ENCODE measurements around the gene SHROOM4.

The SHROOM4 gene

DNA sequence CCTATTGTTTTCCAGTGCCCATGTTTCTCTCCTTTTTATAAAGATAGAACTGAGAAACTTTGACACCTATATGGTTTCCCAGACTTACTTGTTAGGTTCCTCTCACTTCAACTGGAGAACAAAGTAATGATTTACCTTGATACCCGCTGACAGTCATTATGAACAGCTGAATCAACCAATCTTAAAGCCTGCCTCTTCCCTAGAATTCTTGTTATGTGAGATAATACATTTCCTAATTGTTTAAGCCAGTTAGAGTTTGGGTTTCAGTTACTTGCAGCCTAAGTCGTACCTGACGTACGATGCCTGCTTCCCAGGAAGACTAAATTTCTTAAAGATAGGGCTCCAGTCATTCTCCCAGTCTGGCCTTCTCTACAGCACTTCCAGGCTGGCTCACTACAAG lies 97.3 kb downstream of the SHROOM4 start:
- Histone ChIP-seq H3K9ac (ENCODE audit: low read length) (no peak overlapping the region), H2BK15ac (ENCODE audit: low read depth, poor library complexity, severe bottlenecking) (no peak overlapping the region), H2AK5ac (ENCODE audit: low read length, severe bottlenecking) (no peak overlapping the region), H3K23ac (ENCODE audit: low read length in 2 of 2) (no peak overlapping the region), H3K27me3 (ENCODE audit: control insufficient read depth in 1 of 2, insufficient read depth in 1 of 2, low read length in 2 of 2) (peaks cover 0 to 24% of the 10 kb centered on the region in 2 experiments), H3K9me3 (ENCODE audit: control insufficient read depth, low read length) (no peaks in the 10 kb centered on the region), H3K4me3 (ENCODE audit: insufficient read depth in 1 of 2, low read depth in 1 of 2, low read length in 2 of 2) (no peak overlapping the region), H2BK12ac (ENCODE audit: low read length in 2 of 2) (no peak overlapping the region), H3K4me1 (ENCODE audit: control insufficient read depth, insufficient read depth, low read depth, low read length) (no peaks in the 10 kb centered on the region), H4K91ac (ENCODE audit: low read length) (no peak overlapping the region), H3K18ac (ENCODE audit: low read depth in 1 of 2, low read length in 2 of 2) (no peak overlapping the region), H2BK120ac (ENCODE audit: low read depth, low read length) (no peak overlapping the region), H3K79me1 (replicated peaks; ENCODE audit: low read length, poor library complexity, severe bottlenecking) (no peaks in the 10 kb centered on the region), H2AFZ (ENCODE audit: low read depth, low read length) (no peak overlapping the region), H3K4me2 (ENCODE audit: low read length, poor library complexity, severe bottlenecking) (no peak overlapping the region), H4K8ac (ENCODE audit: low read length) (no peak overlapping the region), H3K14ac (ENCODE audit: low read length in 2 of 2) (no peak overlapping the region), H2BK5ac (ENCODE audit: low read depth, low read length, poor library complexity, severe bottlenecking) (no peak overlapping the region), H3K27ac (ENCODE audit: low read length, poor library complexity, severe bottlenecking) (peak overlapping the region; percentile 51), H3K4ac (ENCODE audit: low read depth in 1 of 2, low read length in 2 of 2) (no peak overlapping the region), H3K36me3 (ENCODE audit: control insufficient read depth in 1 of 2, insufficient read depth in 2 of 2, low read depth in 1 of 2, low read length in 2 of 2) (no peaks in the 10 kb centered on the region)
- DNase-seq: no peak
- WGBS: no CpG with 5 or more reads among the region's 4 CpGs

DNA sequence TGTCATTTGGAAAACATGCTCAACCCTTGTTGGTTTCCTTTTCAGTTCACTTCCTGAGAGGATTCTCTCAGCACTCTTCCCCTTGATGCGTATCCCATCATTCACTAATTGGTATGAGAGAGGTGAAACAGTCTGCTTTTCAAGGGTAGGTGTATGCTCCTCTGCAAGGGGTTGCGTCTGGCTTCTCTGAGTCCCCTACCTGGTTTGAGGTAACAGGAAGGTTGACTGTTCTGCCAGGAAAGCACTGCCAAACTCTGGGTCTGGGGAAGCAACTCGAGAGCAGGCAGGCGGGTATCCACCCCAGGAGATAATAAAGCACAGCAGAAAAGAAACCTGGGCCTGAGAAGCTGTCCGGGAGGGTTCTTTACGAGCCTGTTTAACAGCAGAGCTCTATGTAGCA lies 101.2 kb downstream of the SHROOM4 start:
- Histone ChIP-seq H3K27ac (ENCODE audit: low read length, poor library complexity, severe bottlenecking) (no peak overlapping the region), H3K23ac (ENCODE audit: low read length in 2 of 2) (no peak overlapping the region), H2BK5ac (ENCODE audit: low read depth, low read length, poor library complexity, severe bottlenecking) (no peak overlapping the region), H3K18ac (ENCODE audit: low read depth in 1 of 2, low read length in 2 of 2) (no peak overlapping the region), H3K14ac (ENCODE audit: low read length in 2 of 2) (no peak overlapping the region), H3K4me1 (ENCODE audit: control insufficient read depth, insufficient read depth, low read depth, low read length) (peaks cover 3% of the 10 kb centered on the region), H4K8ac (ENCODE audit: low read length) (no peak overlapping the region), H3K4me3 (ENCODE audit: insufficient read depth in 1 of 2, low read depth in 1 of 2, low read length in 2 of 2) (no peak overlapping the region), H3K9ac (ENCODE audit: low read length) (no peak overlapping the region), H4K91ac (ENCODE audit: low read length) (no peak overlapping the region), H3K27me3 (ENCODE audit: control insufficient read depth in 1 of 2, insufficient read depth in 1 of 2, low read length in 2 of 2) (peaks cover 0 to 46% of the 10 kb centered on the region in 2 experiments), H2AK5ac (ENCODE audit: low read length, severe bottlenecking) (no peak overlapping the region), H3K36me3 (ENCODE audit: control insufficient read depth in 1 of 2, insufficient read depth in 2 of 2, low read depth in 1 of 2, low read length in 2 of 2) (no peaks in the 10 kb centered on the region), H2BK12ac (ENCODE audit: low read length in 2 of 2) (no peak overlapping the region), H3K4me2 (ENCODE audit: low read length, poor library complexity, severe bottlenecking) (no peak overlapping the region), H2AFZ (ENCODE audit: low read depth, low read length) (no peak overlapping the region), H2BK120ac (ENCODE audit: low read depth, low read length) (no peak overlapping the region), H3K9me3 (ENCODE audit: control insufficient read depth, low read length) (no peaks in the 10 kb centered on the region), H2BK15ac (ENCODE audit: low read depth, poor library complexity, severe bottlenecking) (no peak overlapping the region), H3K4ac (ENCODE audit: low read depth in 1 of 2, low read length in 2 of 2) (no peak overlapping the region), H3K79me1 (replicated peaks; ENCODE audit: low read length, poor library complexity, severe bottlenecking) (no peaks in the 10 kb centered on the region)
- WGBS: 56% methylated on average over 5 of the region's 6 CpGs
- no peak for DNase-seq

- no peak overlapping the region for H3K18ac ChIP-seq (ENCODE audit: low read depth in 1 of 2, low read length in 2 of 2)
- no peak overlapping the region for H4K91ac ChIP-seq (ENCODE audit: low read length)
- H3K9me3 ChIP-seq (ENCODE audit: control insufficient read depth, low read length): no peaks in the 10 kb centered on the region
- peaks cover 4% of the 10 kb centered on the region for H3K4me1 ChIP-seq (ENCODE audit: control insufficient read depth, insufficient read depth, low read depth, low read length)
- H2BK12ac ChIP-seq (ENCODE audit: low read length in 2 of 2): no peak overlapping the region
- H3K9ac ChIP-seq (ENCODE audit: low read length): no peak overlapping the region
- H2AK5ac ChIP-seq (ENCODE audit: low read length, severe bottlenecking): no peak overlapping the region
- H3K27ac ChIP-seq (ENCODE audit: low read length, poor library complexity, severe bottlenecking): no peak overlapping the region
- H3K4me2 ChIP-seq (ENCODE audit: low read length, poor library complexity, severe bottlenecking): no peak overlapping the region
- no peak overlapping the region for H3K23ac ChIP-seq (ENCODE audit: low read length in 2 of 2)
- no peaks in the 10 kb centered on the region for H3K79me1 ChIP-seq (replicated peaks; ENCODE audit: low read length, poor library complexity, severe bottlenecking)
- H3K27me3 ChIP-seq (ENCODE audit: control insufficient read depth in 1 of 2, insufficient read depth in 1 of 2, low read length in 2 of 2): peaks cover 0 to 54% of the 10 kb centered on the region in 2 experiments
- H2BK15ac ChIP-seq (ENCODE audit: low read depth, poor library complexity, severe bottlenecking): no peak overlapping the region
- H2AFZ ChIP-seq (ENCODE audit: low read depth, low read length): no peak overlapping the region
- H3K14ac ChIP-seq (ENCODE audit: low read length in 2 of 2): no peak overlapping the region
- H3K4me3 ChIP-seq (ENCODE audit: insufficient read depth in 1 of 2, low read depth in 1 of 2, low read length in 2 of 2): no peak overlapping the region
- no peak overlapping the region for H2BK5ac ChIP-seq (ENCODE audit: low read depth, low read length, poor library complexity, severe bottlenecking)
- no peak overlapping the region for H3K4ac ChIP-seq (ENCODE audit: low read depth in 1 of 2, low read length in 2 of 2)
- H4K8ac ChIP-seq (ENCODE audit: low read length): no peak overlapping the region
- no peak for DNase-seq
- WGBS: no CpG with 5 or more reads among the region's 1 CpG
- no peaks in the 10 kb centered on the region for H3K36me3 ChIP-seq (ENCODE audit: control insufficient read depth in 1 of 2, insufficient read depth in 2 of 2, low read depth in 1 of 2, low read length in 2 of 2)
- H2BK120ac ChIP-seq (ENCODE audit: low read depth, low read length): no peak overlapping the region
These were observed 102.1 kb downstream of the SHROOM4 start for GRCh38 chrX:50711907-50712306.

- H4K91ac ChIP-seq (ENCODE audit: low read length): no peak overlapping the region
- WGBS: 80% methylated on average over 6 of the region's 8 CpGs
- H2BK120ac ChIP-seq (ENCODE audit: low read depth, low read length): no peak overlapping the region
- H3K18ac ChIP-seq (ENCODE audit: low read depth in 1 of 2, low read length in 2 of 2): peak overlapping the region in 1 of 2 experiments; percentile 34
- H3K14ac ChIP-seq (ENCODE audit: low read length in 2 of 2): peak overlapping the region in 1 of 2 experiments; percentile 48
- peak overlapping the region in 1 of 2 experiments; percentile 50 for H2BK12ac ChIP-seq (ENCODE audit: low read length in 2 of 2)
- no peaks in the 10 kb centered on the region for H3K79me1 ChIP-seq (replicated peaks; ENCODE audit: low read length, poor library complexity, severe bottlenecking)
- peak overlapping the region; percentile 62 for H3K27ac ChIP-seq (ENCODE audit: low read length, poor library complexity, severe bottlenecking)
- no peaks in the 10 kb centered on the region for H3K36me3 ChIP-seq (ENCODE audit: control insufficient read depth in 1 of 2, insufficient read depth in 2 of 2, low read depth in 1 of 2, low read length in 2 of 2)
- no peak overlapping the region for H4K8ac ChIP-seq (ENCODE audit: low read length)
- H2BK5ac ChIP-seq (ENCODE audit: low read depth, low read length, poor library complexity, severe bottlenecking): no peak overlapping the region
- H3K9ac ChIP-seq (ENCODE audit: low read length): no peak overlapping the region
- no peak overlapping the region for H3K4me3 ChIP-seq (ENCODE audit: insufficient read depth in 1 of 2, low read depth in 1 of 2, low read length in 2 of 2)
- H3K4me1 ChIP-seq (ENCODE audit: control insufficient read depth, insufficient read depth, low read depth, low read length): peaks cover 6% of the 10 kb centered on the region
- H2BK15ac ChIP-seq (ENCODE audit: low read depth, poor library complexity, severe bottlenecking): no peak overlapping the region
- no peak overlapping the region for H2AFZ ChIP-seq (ENCODE audit: low read depth, low read length)
- H3K23ac ChIP-seq (ENCODE audit: low read length in 2 of 2): no peak overlapping the region
- no peak overlapping the region for H3K4ac ChIP-seq (ENCODE audit: low read depth in 1 of 2, low read length in 2 of 2)
- peak overlapping the region; percentile 21 for H3K4me2 ChIP-seq (ENCODE audit: low read length, poor library complexity, severe bottlenecking)
- DNase-seq: no peak
- no peaks in the 10 kb centered on the region for H3K9me3 ChIP-seq (ENCODE audit: control insufficient read depth, low read length)
- peaks cover 0 to 61% of the 10 kb centered on the region in 2 experiments for H3K27me3 ChIP-seq (ENCODE audit: control insufficient read depth in 1 of 2, insufficient read depth in 1 of 2, low read length in 2 of 2)
- H2AK5ac ChIP-seq (ENCODE audit: low read length, severe bottlenecking): no peak overlapping the region
These were observed 105.9 kb downstream of the SHROOM4 start for GRCh38 chrX:50707955-50708699.
